Astrocyte (in vitro differentiated cells and primary cell): ENCODE data around the gene IL1R1. TPM values are rescaled to one million over a fixed set of nuclear protein-coding genes. Genes with fewer than 3 reads are reported as not detected.

Experiments used
- DNase-seq: peaks from one replicate; pipeline ENCODE4 v3.0.0-alpha.2; 2010; ENCODE audit warnings: low read depth
- FAIRE-seq: peaks from 2 replicates; lab custom pipeline; 2011; peaks lifted over from hg19 to GRCh38; lab: Jason Lieb, UNC
- H2AFZ ChIP-seq: 2 replicates; pipeline ENCODE4 v1.6.0; 2012; ENCODE audit warnings: low read depth, low read length, inconsistent platforms
- H3K27ac ChIP-seq: 2 replicates; pipeline ENCODE4 v1.5.1; 2011; ENCODE audit warnings: low read depth, low read length, inconsistent platforms
- H3K27me3 ChIP-seq: 2 replicates; pipeline ENCODE4 v1.6.0; 2011; ENCODE audit warnings: low read length, inconsistent platforms; ENCODE audit not compliant: insufficient read depth
- H3K36me3 ChIP-seq: 2 replicates; pipeline ENCODE4 v1.5.1; 2011; ENCODE audit warnings: low read length, inconsistent platforms; ENCODE audit not compliant: insufficient read depth
- H3K4me1 ChIP-seq: 2 replicates; pipeline ENCODE4 v1.5.1; 2011; ENCODE audit warnings: low read length, inconsistent platforms; ENCODE audit not compliant: insufficient read depth
- H3K4me2 ChIP-seq: 2 replicates; pipeline ENCODE4 v1.6.0; 2012; ENCODE audit warnings: low read length, inconsistent platforms
- H3K4me3 ChIP-seq: 2 replicates; pipeline ENCODE4 v1.5.1; 2011; ENCODE audit warnings: low read depth, mild to moderate bottlenecking, low read length, inconsistent platforms; ENCODE audit not compliant: insufficient read depth
- H3K79me2 ChIP-seq: 2 replicates; pipeline ENCODE4 v1.6.0; 2012; ENCODE audit warnings: mild to moderate bottlenecking, low read length, inconsistent platforms; ENCODE audit not compliant: insufficient read depth
- H3K9ac ChIP-seq: 2 replicates; pipeline ENCODE4 v1.6.0; 2012; ENCODE audit warnings: mild to moderate bottlenecking, low read length, inconsistent platforms
- H3K9me3 ChIP-seq: 2 replicates; pipeline ENCODE4 v1.5.1; 2012; ENCODE audit warnings: low read depth, mild to moderate bottlenecking, low read length, inconsistent platforms; ENCODE audit not compliant: insufficient read depth
- H4K20me1 ChIP-seq: 2 replicates; pipeline ENCODE4 v1.6.0; 2012; ENCODE audit warnings: low read length, inconsistent platforms; ENCODE audit not compliant: insufficient read depth
- H3K27ac Mint-ChIP-seq: one replicate; pipeline ENCODE4 v1.8.0; 2021; ENCODE audit warnings: mild to moderate bottlenecking, mixed read lengths; ENCODE audit not compliant: unreplicated experiment
- H3K27me3 Mint-ChIP-seq: one replicate; pipeline ENCODE4 v1.8.0; 2021; ENCODE audit warnings: low read depth, mixed read lengths; ENCODE audit not compliant: unreplicated experiment
- H3K36me3 Mint-ChIP-seq: one replicate; pipeline ENCODE4 v1.8.0; 2021; ENCODE audit warnings: low read depth, mixed read lengths; ENCODE audit not compliant: unreplicated experiment
- H3K4me1 Mint-ChIP-seq: one replicate; pipeline ENCODE4 v1.8.0; 2021; ENCODE audit warnings: low read depth, mixed read lengths; ENCODE audit not compliant: unreplicated experiment
- H3K4me3 Mint-ChIP-seq: one replicate; pipeline ENCODE4 v1.8.0; 2021; ENCODE audit warnings: mild to moderate bottlenecking, moderate library complexity, mixed read lengths; ENCODE audit not compliant: unreplicated experiment
- H3K9me3 Mint-ChIP-seq: one replicate; pipeline ENCODE4 v1.8.0; 2021; ENCODE audit warnings: mild to moderate bottlenecking, mixed read lengths; ENCODE audit not compliant: unreplicated experiment
- CTCF ChIP-seq: IDR thresholded peaks from 2 replicates; pipeline ENCODE4 v1.5.1; 2011; ENCODE audit warnings: low read depth, mild to moderate bottlenecking, inconsistent platforms, low read length, moderate library complexity; ENCODE audit not compliant: insufficient read depth
- EZH2 ChIP-seq: IDR thresholded peaks from 2 replicates; pipeline ENCODE4 v1.6.1; 2012; ENCODE audit warnings: mild to moderate bottlenecking, low read length, inconsistent platforms; ENCODE audit not compliant: insufficient read depth
- total RNA-seq: library from RNA; stranded (reverse); gene quantifications from 2 replicates; pipeline ENCODE4 v1.2.1, GENCODE V29; 2021

The IL1R1 gene
- total RNA-seq, 1 donor from 2014 or later = 7.5 TPM

GRCh38 chr2:102200539-102200938 is 58.0 kb downstream of the IL1R1 start:
- Histone ChIP-seq H3K4me1 (no peaks in the 10 kb centered on the region), H3K9ac (no peak overlapping the region), H3K4me2 (no peak overlapping the region), H3K36me3 (no peaks in the 10 kb centered on the region), H2AFZ (no peak overlapping the region), H4K20me1 (no peaks in the 10 kb centered on the region), H3K79me2 (no peaks in the 10 kb centered on the region), H3K27me3 (no peaks in the 10 kb centered on the region), H3K27ac (no peak overlapping the region), H3K9me3 (no peaks in the 10 kb centered on the region), H3K4me3 (no peak overlapping the region)
- no peak for TF ChIP-seq EZH2
- no peak for TF ChIP-seq CTCF
- Mint-ChIP-seq H3K36me3 (no peaks in the 10 kb centered on the region), H3K9me3 (peaks cover 4% of the 10 kb centered on the region), H3K4me3 (no peak overlapping the region), H3K27me3 (no peaks in the 10 kb centered on the region), H3K4me1 (peaks cover 4% of the 10 kb centered on the region), H3K27ac (no peak overlapping the region)
- no peak for FAIRE-seq
- DNase-seq = no peak

GRCh38 chr2:102204638-102205037 is 62.1 kb downstream of the IL1R1 start:
- no peak for FAIRE-seq
- no peak overlapping the region for H3K4me3 Mint-ChIP-seq
- no peaks in the 10 kb centered on the region for H3K27me3 Mint-ChIP-seq
- Histone ChIP-seq H3K4me1 (no peaks in the 10 kb centered on the region), H3K27me3 (no peaks in the 10 kb centered on the region), H3K9ac (no peak overlapping the region), H3K4me2 (no peak overlapping the region), H3K79me2 (no peaks in the 10 kb centered on the region), H2AFZ (no peak overlapping the region), H4K20me1 (no peaks in the 10 kb centered on the region), H3K4me3 (no peak overlapping the region), H3K27ac (no peak overlapping the region), H3K9me3 (no peaks in the 10 kb centered on the region), H3K36me3 (no peaks in the 10 kb centered on the region)
- no peak overlapping the region for H3K27ac Mint-ChIP-seq
- TF ChIP-seq CTCF (no peak), EZH2 (no peak)
- DNase-seq = no peak
- peaks cover 2% of the 10 kb centered on the region for H3K9me3 Mint-ChIP-seq
- no peaks in the 10 kb centered on the region for H3K36me3 Mint-ChIP-seq
- peaks cover 4% of the 10 kb centered on the region for H3K4me1 Mint-ChIP-seq

GRCh38 chr2:102206666-102207341 is 64.3 kb downstream of the IL1R1 start:
- Mint-ChIP-seq H3K4me1 (peaks cover 4% of the 10 kb centered on the region), H3K4me3 (no peak overlapping the region), H3K27me3 (no peaks in the 10 kb centered on the region), H3K9me3 (peaks cover 2% of the 10 kb centered on the region), H3K27ac (no peak overlapping the region), H3K36me3 (no peaks in the 10 kb centered on the region)
- no peak overlapping the region for H3K27ac ChIP-seq
- no peaks in the 10 kb centered on the region for H3K9me3 ChIP-seq
- no peak for TF ChIP-seq CTCF
- TF ChIP-seq EZH2 = no peak
- no peak overlapping the region for H2AFZ ChIP-seq
- FAIRE-seq (no peak), DNase-seq (no peak)
- no peaks in the 10 kb centered on the region for H3K27me3 ChIP-seq
- no peak overlapping the region for H3K4me3 ChIP-seq
- no peaks in the 10 kb centered on the region for H3K4me1 ChIP-seq
- no peaks in the 10 kb centered on the region for H3K79me2 ChIP-seq
- no peaks in the 10 kb centered on the region for H4K20me1 ChIP-seq
- no peaks in the 10 kb centered on the region for H3K36me3 ChIP-seq
- H3K4me2 ChIP-seq = no peak overlapping the region
- H3K9ac ChIP-seq = no peak overlapping the region
